HepG2 (cell line): ENCODE measurements around the gene ATP2B2. TPM values are rescaled to one million over a fixed set of nuclear protein-coding genes. Genes with fewer than 3 reads are reported as not detected.

Experiments used
- BCL6 ChIP-seq: IDR thresholded peaks from 2 replicates; pipeline ENCODE4 v1.6.1; 2016; ENCODE audit warnings: missing genetic modification reagents, missing compliant biosample characterization
- CC2D1A ChIP-seq: sonication (generic); formaldehyde crosslinking; IDR thresholded peaks from 2 replicates; pipeline ENCODE4 v1.8.1; 2023; ENCODE audit warnings: mild to moderate bottlenecking, missing genetic modification reagents
- CREB1 ChIP-seq, 2 experiments: fragments of 450-650 bp in 1 of 2; IDR thresholded peaks; 2 replicates each; pipeline ENCODE4 v1.6.1; 2016 to 2017; ENCODE audit warnings: control low read depth in 1 of 2, mild to moderate bottlenecking in 1 of 2, missing compliant biosample characterization in 1 of 2, missing genetic modification characterization in 1 of 2
- FOXO1 ChIP-seq: sonication (generic); formaldehyde crosslinking; IDR thresholded peaks from 2 replicates; pipeline ENCODE4 v1.4.0; 2020; ENCODE audit warnings: missing genetic modification reagents
- HDAC2 ChIP-seq: sonication (generic); formaldehyde crosslinking; IDR thresholded peaks from 2 replicates; pipeline ENCODE4 v1.4.0; 2020; ENCODE audit warnings: missing genetic modification reagents
- HNRNPK ChIP-seq: fragments of 200-400 bp; formaldehyde crosslinking; IDR thresholded peaks from 2 replicates; pipeline ENCODE4 v1.6.1; 2018; ENCODE audit warnings: low read length, low read depth, moderate library complexity, mild to moderate bottlenecking; ENCODE audit not compliant: poor library complexity, severe bottlenecking
- RARG ChIP-seq: sonication (generic); formaldehyde crosslinking; IDR thresholded peaks from 2 replicates; pipeline ENCODE4 v1.4.0; 2020; ENCODE audit warnings: low read depth, mild to moderate bottlenecking, missing genetic modification reagents
- RBM22 ChIP-seq: fragments of 200-400 bp; formaldehyde crosslinking; optimal IDR thresholded peaks from 2 replicates; pipeline ENCODE3; 2017; ENCODE audit warnings: mild to moderate bottlenecking, low read length, moderate library complexity
- SETDB1 ChIP-seq: sonication (generic); formaldehyde crosslinking; IDR thresholded peaks from 2 replicates; pipeline ENCODE4 v1.5.1; 2020; ENCODE audit warnings: missing genetic modification reagents, mild to moderate bottlenecking, borderline replicate concordance
- SIX4 ChIP-seq: sonication (generic); formaldehyde crosslinking; IDR thresholded peaks from 2 replicates; pipeline ENCODE4 v1.4.0; 2020; ENCODE audit warnings: missing genetic modification reagents
- SMYD3 ChIP-seq: sonication (generic); formaldehyde crosslinking; IDR thresholded peaks from 2 replicates; pipeline ENCODE4 v1.8.1; 2023; ENCODE audit warnings: mild to moderate bottlenecking, missing genetic modification reagents
- TARDBP ChIP-seq: sonication (generic); formaldehyde crosslinking; IDR thresholded peaks from 2 replicates; pipeline ENCODE4 v1.8.0; 2022; ENCODE audit warnings: mild to moderate bottlenecking, missing genetic modification reagents
- TCF7 ChIP-seq: sonication (generic); IDR thresholded peaks from 2 replicates; pipeline ENCODE4 v1.6.1; 2016; ENCODE audit warnings: antibody characterized with exemption, low read depth
- TMF1 ChIP-seq: sonication (generic); formaldehyde crosslinking; IDR thresholded peaks from 2 replicates; pipeline ENCODE4 v1.8.1; 2022; ENCODE audit warnings: low read depth, missing genetic modification reagents
- TP53 ChIP-seq: sonication (generic); formaldehyde crosslinking; conservative IDR thresholded peaks from 2 replicates; pipeline ENCODE4 v1.4.0; 2020; ENCODE audit warnings: missing genetic modification reagents
- ZEB1 ChIP-seq: IDR thresholded peaks from 2 replicates; pipeline ENCODE4 v1.6.1; 2012; ENCODE audit warnings: mild to moderate bottlenecking, low read depth, inconsistent platforms; ENCODE audit not compliant: insufficient replicate concordance
- ZFP90 ChIP-seq: sonication (generic); formaldehyde crosslinking; IDR thresholded peaks from 2 replicates; pipeline ENCODE4 v1.8.0; 2022; ENCODE audit warnings: missing genetic modification reagents, mild to moderate bottlenecking, inconsistent platforms, borderline replicate concordance
- ZNF510 ChIP-seq: sonication (generic); formaldehyde crosslinking; IDR thresholded peaks from 2 replicates; pipeline ENCODE4 v1.4.0; 2020; ENCODE audit warnings: low read depth, mild to moderate bottlenecking, missing genetic modification reagents
- ZNF572 ChIP-seq: sonication (generic); formaldehyde crosslinking; IDR thresholded peaks from 2 replicates; pipeline ENCODE4 v1.5.1; 2020; ENCODE audit warnings: mild to moderate bottlenecking, missing genetic modification reagents
- polyA plus RNA-seq, 8 experiments: library from polyadenylated mRNA; depleted of rRNA in 3 of 8; stranded (reverse) in 7 of 8; unstranded in 1 of 8; fragments of >200 nt; fragmentation: Illumina TruSeq in 4 of 8; extraction: Trizol in 4 of 8; gene quantifications; 2 replicates each; pipeline versions ENCODE4 v1.2.1 to v1.2.3, GENCODE V29; 2011 to 2016; ENCODE audit warnings: low read depth in 4 of 8, missing spikeins in 1 of 8, mixed read lengths in 1 of 8; ENCODE audit not compliant: insufficient read depth in 1 of 8
- total RNA-seq, 5 experiments: library from RNA; depleted of rRNA; stranded (reverse); fragments of >200 nt; fragmentation: Illumina TruSeq; extraction: Trizol; gene quantifications; 2 replicates each; pipeline ENCODE4 v1.2.3, GENCODE V29; 2016; ENCODE audit warnings: low read depth in 1 of 5
- TF ChIP-seq, protein P1 (sequence below): sonication (generic); formaldehyde crosslinking; IDR thresholded peaks from 2 replicates; pipeline ENCODE4 v1.8.0; 2022; ENCODE audit warnings: missing genetic modification reagents, mild to moderate bottlenecking, borderline replicate concordance
- TF ChIP-seq, protein P2 (sequence below): sonication (generic); formaldehyde crosslinking; IDR thresholded peaks from 2 replicates; pipeline ENCODE4 v1.5.1; 2020; ENCODE audit warnings: missing genetic modification reagents, mild to moderate bottlenecking, borderline replicate concordance
- TF ChIP-seq, protein P3 (sequence below): sonication (generic); formaldehyde crosslinking; IDR thresholded peaks from 2 replicates; pipeline ENCODE4 v1.4.0; 2020; ENCODE audit warnings: low read depth, missing genetic modification reagents
- TF ChIP-seq, protein P4 (sequence below): sonication (generic); formaldehyde crosslinking; IDR thresholded peaks from 2 replicates; pipeline ENCODE4 v1.5.0; 2020; ENCODE audit warnings: missing genetic modification reagents

Gene ATP2B2
- total and polyA plus RNA-seq, 2 of the 13 experiments (the other 11 are each of a cell fraction or from before 2014, with no cell fraction given), result 1.5 to 2.3 TPM

DNA sequence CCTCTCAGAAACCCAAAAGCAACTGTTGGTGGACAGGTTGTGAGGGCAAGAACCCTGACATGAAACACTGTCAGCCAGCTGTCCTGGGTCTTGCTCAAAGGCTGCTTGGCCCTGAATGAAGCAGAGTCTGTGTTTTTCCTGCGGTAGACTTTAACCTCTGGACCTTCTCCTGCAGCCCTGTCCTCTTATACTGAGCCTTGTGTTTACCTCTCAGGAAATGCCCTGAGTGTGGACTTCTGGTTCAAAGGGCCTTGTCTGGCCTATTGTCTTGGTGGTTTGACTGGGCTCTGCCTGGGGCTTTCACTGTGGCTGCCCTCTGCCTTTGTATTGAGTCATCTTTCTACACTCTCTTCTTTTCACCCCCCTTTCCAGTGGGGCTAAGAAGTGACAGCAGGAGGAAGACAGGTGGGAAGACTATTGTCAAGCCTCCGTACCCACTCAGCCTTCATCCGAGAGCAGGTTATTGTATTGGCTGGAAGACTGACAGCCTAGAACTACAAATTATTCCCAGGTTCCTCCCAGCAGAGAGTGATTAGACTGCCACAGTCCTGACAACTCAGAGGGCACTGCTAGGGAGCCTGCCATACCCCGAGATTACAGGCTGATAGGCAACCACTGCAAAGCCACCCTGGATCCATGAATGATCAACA, 187.9 kb downstream of the ATP2B2 start (continued):
- TF ChIP-seq TMF1 (no peak), TP53 (CRISPR knock-in tag) (no peak), ZFP90 (no peak), RBM22 (peak; percentile 76), HDAC2 (peak; percentile 94), ZEB1 (no peak), SETDB1 (CRISPR knock-in tag) (no peak), HNRNPK (no peak), ZNF510 (CRISPR knock-in tag) (0 out of 2 replicates have a peak, but pooled peaks have one; percentile 42), FOXO1 (CRISPR knock-in tag) (peak; percentile 94), TCF7 (peak; percentile 45; the same call in 1 of the 2 replicates), CC2D1A (CRISPR knock-in tag) (no peak), TARDBP (CRISPR knock-in tag) (peak; percentile 65; the same call in 1 of the 2 replicates), CREB1 (IDR thresholded peaks at IDR 0.05) (no peak), CREB1 (CRISPR knock-in tag; IDR thresholded peaks at IDR 0.05) (peak; percentile 45; the same call in 1 of the 2 replicates), SMYD3 (no peak), RARG (CRISPR knock-in tag) (no peak), ZNF572 (CRISPR knock-in tag) (no peak), SIX4 (CRISPR knock-in tag) (no peak), BCL6 (CRISPR knock-in tag) (peak; percentile 70; the same call in 1 of the 2 replicates)
- TF ChIP-seq, protein P1, sequence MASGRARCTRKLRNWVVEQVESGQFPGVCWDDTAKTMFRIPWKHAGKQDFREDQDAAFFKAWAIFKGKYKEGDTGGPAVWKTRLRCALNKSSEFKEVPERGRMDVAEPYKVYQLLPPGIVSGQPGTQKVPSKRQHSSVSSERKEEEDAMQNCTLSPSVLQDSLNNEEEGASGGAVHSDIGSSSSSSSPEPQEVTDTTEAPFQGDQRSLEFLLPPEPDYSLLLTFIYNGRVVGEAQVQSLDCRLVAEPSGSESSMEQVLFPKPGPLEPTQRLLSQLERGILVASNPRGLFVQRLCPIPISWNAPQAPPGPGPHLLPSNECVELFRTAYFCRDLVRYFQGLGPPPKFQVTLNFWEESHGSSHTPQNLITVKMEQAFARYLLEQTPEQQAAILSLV (CRISPR knock-in tag), result peak; percentile 83; the same call in 1 of the 2 replicates
- TF ChIP-seq, protein P2, sequence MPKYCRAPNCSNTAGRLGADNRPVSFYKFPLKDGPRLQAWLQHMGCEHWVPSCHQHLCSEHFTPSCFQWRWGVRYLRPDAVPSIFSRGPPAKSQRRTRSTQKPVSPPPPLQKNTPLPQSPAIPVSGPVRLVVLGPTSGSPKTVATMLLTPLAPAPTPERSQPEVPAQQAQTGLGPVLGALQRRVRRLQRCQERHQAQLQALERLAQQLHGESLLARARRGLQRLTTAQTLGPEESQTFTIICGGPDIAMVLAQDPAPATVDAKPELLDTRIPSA (CRISPR knock-in tag), result no peak
- TF ChIP-seq, protein P3, sequence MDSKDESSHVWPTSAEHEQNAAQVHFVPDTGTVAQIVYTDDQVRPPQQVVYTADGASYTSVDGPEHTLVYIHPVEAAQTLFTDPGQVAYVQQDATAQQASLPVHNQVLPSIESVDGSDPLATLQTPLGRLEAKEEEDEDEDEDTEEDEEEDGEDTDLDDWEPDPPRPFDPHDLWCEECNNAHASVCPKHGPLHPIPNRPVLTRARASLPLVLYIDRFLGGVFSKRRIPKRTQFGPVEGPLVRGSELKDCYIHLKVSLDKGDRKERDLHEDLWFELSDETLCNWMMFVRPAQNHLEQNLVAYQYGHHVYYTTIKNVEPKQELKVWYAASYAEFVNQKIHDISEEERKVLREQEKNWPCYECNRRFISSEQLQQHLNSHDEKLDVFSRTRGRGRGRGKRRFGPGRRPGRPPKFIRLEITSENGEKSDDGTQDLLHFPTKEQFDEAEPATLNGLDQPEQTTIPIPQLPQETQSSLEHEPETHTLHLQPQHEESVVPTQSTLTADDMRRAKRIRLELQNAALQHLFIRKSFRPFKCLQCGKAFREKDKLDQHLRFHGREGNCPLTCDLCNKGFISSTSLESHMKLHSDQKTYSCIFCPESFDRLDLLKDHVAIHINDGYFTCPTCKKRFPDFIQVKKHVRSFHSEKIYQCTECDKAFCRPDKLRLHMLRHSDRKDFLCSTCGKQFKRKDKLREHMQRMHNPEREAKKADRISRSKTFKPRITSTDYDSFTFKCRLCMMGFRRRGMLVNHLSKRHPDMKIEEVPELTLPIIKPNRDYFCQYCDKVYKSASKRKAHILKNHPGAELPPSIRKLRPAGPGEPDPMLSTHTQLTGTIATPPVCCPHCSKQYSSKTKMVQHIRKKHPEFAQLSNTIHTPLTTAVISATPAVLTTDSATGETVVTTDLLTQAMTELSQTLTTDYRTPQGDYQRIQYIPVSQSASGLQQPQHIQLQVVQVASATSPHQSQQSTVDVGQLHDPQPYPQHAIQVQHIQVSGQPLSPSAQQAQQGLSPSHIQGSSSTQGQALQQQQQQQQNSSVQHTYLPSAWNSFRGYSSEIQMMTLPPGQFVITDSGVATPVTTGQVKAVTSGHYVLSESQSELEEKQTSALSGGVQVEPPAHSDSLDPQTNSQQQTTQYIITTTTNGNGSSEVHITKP (CRISPR knock-in tag), result 0 out of 2 replicates have a peak, but pooled peaks have one; percentile 21
- TF ChIP-seq, protein P4, sequence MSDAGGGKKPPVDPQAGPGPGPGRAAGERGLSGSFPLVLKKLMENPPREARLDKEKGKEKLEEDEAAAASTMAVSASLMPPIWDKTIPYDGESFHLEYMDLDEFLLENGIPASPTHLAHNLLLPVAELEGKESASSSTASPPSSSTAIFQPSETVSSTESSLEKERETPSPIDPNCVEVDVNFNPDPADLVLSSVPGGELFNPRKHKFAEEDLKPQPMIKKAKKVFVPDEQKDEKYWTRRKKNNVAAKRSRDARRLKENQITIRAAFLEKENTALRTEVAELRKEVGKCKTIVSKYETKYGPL (CRISPR knock-in tag), result no peak
